HG03457 (cell line): ENCODE results near the gene COX5B.

Source experiments
- ATAC-seq: cut with Tn5 transposase; IDR thresholded peaks from one replicate; pipeline ENCODE4 v1.9.1; 2021; ENCODE audit warnings: moderate number of reproducible peaks; ENCODE audit not compliant: unreplicated experiment

COX5B gene

GRCh38 chr2:97653874-97654273 is 8.0 kb downstream of the COX5B start:
- no peak for ATAC-seq

- no peak for ATAC-seq
These were observed 8.4 kb downstream of the COX5B start for GRCh38 chr2:97654309-97654708.

- ATAC-seq: no peak
These were observed 8.9 kb downstream of the COX5B start for GRCh38 chr2:97654791-97655190.

DNA sequence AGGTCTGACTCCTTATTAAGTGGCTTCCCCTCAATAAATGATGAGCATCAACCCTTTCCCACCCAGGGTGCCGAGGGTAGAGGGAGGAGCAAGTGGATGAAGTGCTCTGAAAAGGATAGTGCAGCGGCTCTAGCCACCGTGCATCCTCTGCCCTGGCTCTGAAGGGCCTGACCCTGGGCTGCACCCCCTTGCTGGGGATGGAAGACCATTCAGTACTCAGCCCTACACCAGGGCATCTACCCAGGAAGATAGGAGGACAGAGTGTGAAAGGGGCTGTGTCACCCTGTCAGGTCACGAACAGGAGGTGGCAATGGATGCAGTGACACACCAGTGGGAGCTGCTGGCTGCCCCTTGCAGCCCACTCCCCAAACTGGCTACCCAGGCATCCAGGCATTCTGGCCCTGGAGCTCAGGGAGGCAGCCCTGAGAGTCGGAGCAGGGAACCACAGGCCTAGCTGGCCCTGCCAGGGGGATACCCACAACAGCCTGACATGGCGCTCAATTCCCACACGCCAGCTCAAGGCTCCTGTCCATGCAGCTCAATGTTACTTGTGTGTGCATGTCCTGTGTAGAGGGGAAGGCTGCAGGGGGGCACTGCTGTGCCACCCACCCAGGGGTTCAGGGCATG is 10.4 kb downstream of the COX5B start:
- ATAC-seq: no peak

DNA sequence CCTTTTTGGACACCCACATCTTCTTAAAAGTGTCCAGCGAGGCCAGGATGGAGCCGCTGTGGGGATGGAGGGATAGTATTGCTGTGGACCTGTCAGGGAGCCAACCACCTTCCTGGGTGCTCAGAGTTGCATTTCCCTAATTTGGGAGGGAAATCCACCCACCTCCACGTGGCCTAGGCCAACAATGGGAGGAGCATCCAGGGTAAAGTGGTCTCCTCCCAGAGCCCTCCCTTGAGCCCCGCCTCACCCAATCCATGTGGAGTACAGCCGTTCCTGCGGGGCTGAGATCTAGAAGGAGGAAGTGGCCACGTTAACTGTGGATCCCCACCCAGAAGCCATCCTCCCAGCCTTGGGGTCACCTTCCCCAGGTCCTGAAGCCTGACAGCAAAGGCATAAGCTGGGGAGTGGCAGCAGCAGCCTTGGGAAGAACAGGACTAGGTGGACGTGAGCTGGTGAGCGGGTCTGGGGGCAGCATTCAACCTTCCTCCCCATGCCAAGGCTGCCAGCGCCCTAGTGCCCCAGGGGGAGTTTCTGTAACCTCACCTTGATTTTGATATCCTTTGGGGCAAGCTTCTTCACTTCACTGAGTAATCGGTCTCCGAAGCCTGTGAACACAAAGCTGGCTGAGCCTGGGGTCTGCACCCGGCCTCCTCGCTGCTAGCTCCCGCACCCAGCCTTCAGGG is 11.2 kb downstream of the COX5B start:
- ATAC-seq: no peak

DNA sequence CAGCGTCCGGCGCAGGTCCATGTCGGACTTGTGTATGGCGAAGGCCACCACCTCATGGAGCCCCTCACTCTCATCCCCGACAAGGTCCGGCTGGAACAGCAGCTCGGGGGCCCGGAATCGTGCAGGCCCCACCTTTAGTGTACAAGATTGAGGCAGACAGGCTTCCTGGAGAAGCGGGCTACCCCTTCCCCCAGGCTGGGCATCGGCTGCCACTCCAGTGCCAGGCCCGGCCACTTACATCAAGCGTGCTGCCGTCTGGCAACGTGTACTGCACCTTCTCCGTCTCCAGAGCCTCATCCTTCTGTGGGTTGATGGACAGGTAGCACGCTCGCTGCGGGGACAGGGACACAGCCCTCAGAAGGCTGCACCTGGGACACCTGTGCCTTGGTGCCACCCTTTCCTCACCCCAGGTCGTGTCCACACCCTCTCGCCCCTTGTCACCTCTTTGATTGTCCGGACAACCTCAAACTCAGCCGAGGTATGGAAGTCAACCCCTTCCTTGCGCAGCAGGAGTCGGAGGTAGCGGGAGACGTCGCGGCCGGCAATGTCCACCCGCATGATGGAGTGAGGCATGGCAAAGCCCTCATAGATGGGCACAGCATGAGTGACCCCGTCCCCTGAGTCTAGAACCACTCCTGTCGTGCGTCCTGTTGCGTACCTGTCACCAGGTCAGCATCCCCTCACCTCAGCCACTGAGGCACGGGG is 12.3 kb downstream of the COX5B start:
- ATAC-seq: no peak

DNA sequence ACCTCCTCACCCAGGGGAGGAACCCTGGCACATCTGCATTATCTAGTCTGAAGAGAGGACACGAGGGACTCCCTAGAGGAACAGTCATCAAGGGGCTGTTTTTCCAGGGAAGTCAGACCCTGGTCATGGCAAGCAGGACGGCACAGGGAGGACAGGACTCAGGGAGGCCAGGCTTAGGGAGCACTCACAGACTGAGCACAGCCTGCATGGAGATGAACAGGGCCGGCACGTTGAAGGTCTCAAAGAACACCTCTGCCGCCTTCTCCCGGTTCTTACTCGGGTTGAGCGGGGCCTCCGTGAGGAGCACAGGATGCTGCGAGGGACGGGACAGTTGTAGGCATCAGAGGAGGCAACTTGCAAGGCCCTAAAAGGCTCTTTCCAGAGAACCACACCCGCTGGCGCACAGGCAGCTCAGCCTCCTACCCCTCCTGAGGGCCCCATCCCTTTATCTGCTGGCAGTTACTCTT is 12.9 kb downstream of the COX5B start:
- no peak for ATAC-seq

DNA sequence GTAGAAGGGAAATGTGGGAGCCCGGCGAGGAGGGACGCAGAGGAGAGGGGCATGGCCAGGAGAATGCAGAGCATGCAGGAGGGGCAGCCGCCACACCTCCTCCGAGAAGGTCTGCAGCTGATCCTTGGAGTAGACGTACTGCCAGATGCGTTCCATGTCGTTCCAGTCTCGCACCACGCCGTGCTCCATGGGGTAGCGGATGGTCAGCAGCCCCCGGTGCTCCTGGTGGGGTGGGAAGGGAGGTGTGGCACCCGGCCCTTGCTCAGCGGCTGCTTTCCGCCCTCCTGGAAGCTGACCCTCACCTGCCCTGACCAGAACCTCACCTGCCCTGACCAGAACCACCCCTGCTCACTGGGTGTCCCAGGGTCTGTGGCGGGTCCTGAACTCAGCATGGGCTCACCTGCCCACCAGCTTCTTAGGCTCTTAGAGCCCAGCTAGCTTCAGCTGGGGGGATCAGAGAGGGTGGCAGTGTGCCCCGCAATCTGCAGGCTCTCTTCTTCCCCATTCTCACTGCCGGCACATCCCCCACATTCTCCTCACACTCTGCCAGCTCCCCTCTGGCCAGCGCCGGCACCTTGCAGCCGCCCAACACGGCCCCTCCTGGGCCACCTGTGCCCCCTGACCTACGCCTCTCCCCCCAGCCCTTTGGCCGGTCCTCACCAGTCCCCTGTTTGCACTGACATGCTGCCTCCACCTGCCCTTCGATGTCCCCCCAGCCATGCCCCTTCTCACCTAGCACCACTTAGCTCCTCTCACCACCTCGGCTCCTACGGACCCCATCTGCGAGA is 13.6 kb downstream of the COX5B start:
- ATAC-seq: no peak

DNA sequence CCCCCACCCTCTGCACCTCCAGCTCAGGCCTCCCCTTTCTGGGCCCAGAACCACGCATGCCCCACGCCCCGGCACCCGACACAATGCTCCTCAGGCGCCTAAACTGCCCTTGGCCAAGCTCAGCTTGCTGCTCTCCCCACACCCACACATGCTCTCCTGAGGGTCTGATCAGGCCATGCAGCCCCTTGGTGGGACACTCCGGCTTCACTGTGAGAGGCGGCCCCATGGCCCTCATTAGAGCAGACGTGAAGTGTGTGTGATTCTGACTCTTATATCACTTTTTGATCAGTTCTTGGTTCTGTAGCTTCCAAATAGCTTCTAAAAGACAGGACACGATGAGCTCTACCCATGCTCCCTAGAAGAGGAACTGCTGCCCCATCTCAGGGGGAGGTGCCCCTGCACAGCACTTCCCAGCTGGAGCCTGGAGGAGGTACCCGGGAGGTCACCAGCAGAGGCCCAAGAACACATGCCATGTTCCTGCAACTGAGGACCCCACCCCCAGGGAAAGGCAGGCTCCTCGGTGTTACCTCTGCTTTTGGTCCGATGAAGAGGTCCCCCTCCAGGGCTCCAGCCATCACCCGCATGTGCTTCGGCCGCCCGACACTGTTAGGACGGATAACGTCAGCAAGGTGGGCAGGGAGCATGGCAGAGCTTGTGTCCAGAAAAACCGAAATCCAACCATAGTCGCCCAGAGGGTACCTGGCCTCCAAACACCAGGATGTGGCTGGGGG is 14.3 kb downstream of the COX5B start:
- no peak for ATAC-seq

- ATAC-seq: no peak
These were observed 15.0 kb downstream of the COX5B start for GRCh38 chr2:97660775-97661389.

DNA sequence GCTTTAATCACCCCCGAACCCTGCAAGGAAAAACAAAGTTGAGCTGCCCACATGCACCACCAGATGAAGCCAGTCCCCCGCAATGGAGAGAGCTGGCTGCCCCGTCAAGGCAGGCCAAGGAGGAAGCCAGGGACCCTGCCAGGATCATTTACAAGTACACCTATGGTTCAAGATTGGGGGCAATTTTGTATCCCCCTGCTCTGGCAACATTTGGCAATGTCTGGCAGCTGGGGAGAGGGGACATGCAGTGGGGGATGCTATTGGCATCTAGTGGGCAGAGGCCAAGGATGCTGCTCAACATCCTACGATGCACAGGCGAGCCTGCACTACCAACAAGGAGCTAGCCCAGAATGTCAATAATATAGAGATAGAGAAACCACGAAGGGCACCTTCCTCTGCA is 16.1 kb downstream of the COX5B start:
- no peak for ATAC-seq

DNA sequence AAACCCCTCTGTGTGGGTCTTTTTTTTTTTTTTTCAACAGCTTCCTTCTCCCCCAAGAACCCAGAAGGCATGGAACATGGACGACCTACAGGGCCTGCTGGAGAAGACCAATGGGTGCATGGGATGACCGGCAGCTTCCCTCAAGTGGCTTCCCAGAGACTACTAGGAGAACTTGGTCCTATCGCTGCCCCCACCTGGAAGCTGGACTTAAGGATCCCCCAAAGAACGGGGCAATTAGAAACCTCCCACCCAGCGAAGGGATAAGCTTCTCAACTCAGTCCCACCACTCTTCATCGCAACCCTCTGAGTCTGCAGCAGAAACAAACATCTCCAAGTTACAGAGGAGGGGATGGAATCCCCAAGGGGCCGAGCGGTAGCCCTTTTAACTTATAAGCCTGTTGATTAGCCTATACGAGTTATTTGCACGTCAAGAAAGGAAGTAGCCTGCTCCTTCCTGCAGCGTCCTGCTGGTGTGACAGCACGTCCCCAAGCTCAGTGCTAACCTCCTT is 16.6 kb downstream of the COX5B start:
- ATAC-seq: no peak

DNA sequence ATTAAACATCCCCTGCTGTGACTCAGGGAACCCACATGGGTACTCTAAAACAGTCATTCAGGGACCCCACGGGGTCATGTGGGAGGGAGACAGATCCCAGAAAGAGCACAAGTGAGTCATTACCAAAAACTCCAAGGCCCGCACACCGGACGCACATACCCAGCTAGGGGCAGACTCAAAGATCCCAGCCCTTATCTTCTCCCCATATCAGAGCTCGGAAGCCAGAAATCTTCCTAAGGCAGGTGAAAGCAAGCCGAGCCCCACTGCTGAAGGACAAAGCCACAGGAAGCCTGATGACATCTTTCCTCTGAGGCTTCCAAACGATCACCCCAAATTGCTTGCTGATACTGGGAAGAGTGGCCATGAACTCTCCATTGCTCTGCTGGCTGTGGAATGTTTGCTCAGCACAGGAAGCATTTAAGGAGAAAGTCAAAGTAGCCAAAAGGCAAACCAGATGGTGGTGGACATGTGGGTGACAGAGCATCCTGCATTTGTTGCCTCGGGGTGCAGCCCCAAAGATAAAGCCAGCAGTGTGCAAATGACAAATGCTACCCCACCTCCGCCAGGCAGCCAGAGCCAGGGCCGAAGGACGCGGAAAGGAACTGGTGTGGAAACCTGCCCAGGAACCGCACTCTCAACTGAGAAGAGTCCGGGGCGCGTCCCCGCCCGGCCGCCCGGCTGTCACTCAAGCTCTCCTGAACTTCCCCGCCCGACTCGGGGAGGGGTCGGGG is 17.2 kb downstream of the COX5B start:
- peak; percentile 29 for ATAC-seq

- no peak for ATAC-seq
These were observed 17.7 kb downstream of the COX5B start for GRCh38 chr2:97663626-97663961.

- ATAC-seq: peak; percentile 80
These were observed 18.2 kb downstream of the COX5B start, which contains the start of gene ACTR1B for GRCh38 chr2:97663962-97664635. TSS of gene ACTR1B (minus strand) at chr2:97664044. CDS start at chr2:97663890, 154 bp downstream.

DNA sequence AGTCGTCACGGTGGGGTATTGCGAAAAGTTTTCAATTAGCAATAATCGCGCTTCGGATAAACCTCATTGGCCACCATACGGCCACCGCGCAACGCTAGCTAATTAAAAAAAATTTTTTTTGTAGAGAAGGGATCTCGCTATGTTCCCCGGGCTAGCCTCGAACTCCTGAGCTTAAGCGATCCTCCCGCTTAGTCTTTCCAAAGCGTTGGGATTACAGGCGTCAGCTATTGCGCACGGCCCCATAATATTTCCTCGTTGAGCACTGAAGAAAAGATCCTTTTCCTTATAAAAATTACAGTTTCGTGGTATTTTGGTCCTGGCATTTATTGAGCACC is 18.7 kb downstream of the COX5B start:
- ATAC-seq: no peak

DNA sequence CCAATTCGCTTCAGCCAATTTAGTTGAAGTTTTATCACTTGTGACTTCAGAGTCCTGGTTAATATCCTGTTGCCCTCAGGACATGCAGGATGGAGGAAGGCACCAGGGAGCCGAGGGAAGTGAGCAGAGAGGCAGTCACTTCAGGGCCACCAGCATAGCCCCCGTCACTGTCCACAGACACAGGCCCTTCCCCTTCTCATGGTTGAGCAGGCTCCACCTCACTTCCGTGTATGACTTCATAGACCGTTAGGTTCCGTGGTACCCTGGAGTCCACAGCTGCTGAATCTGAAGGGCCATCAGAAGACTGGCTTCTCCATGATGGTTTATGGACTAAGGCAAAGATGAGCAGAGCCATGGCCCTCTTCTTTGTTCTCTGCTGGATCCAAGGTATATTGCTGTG is 23.6 kb downstream of the COX5B start, which contains the start of gene C2orf92:
Gene C2orf92, plus strand, starts transcription at position 266 of the 400 bp plus-strand sequence. Its CDS starts 76 bp downstream, at position 342.
- ATAC-seq: no peak

- ATAC-seq: no peak
These were observed 24.6 kb downstream of the COX5B start for GRCh38 chr2:97670471-97670870.

- ATAC-seq: no peak
These were observed 25.7 kb downstream of the COX5B start for GRCh38 chr2:97671526-97671925.
